Ishikawa (cell line): ENCODE results near the gene CNGA1.

Experiments
- EP300 ChIP-seq: IDR thresholded peaks from 2 replicates; pipeline ENCODE4 v1.6.1; 2012; ENCODE audit warnings: borderline replicate concordance
- FOXM1 ChIP-seq: IDR thresholded peaks from 2 replicates; pipeline ENCODE4 v1.6.1; 2012; ENCODE audit warnings: low read depth, borderline replicate concordance
- MAX ChIP-seq: IDR thresholded peaks from 2 replicates; pipeline ENCODE4 v1.6.1; 2012
- RAD21 ChIP-seq: IDR thresholded peaks from 2 replicates; pipeline ENCODE4 v1.6.1; 2012; ENCODE audit warnings: low read depth
- USF1 ChIP-seq: IDR thresholded peaks from 2 replicates; pipeline ENCODE4 v1.6.1; 2012

GRCh38 chr4:48015678-48016077, 803 bp downstream of the CNGA1 start:
- TF ChIP-seq FOXM1 (no peak), RAD21 (no peak), MAX (no peak), USF1 (no peak), EP300 (no peak)
